Measurements from ENCODE around the gene SMYD2.

GRCh38 chr1:214341459-214341858 lies 60.5 kb downstream of the SMYD2 start:
- TF ChIP-seq CTCF (IDR thresholded peaks at IDR 0.05) (no peak), POLR2A (IDR thresholded peaks at IDR 0.05) (no peak)

Data from testis (tissue), 2 donors.